T-helper 2 cell treated with Interferon-gamma antibody and Interleukin-4, amounts not matched to agents 5 μg/mL and 100 μg/mL, for 36 hours (primary cell): ENCODE measurements around the gene ODAD3.
A peak's percentile ranks its signal among the peaks of the same experiment; 100 is the strongest.
"Not testable (repeated sequence)": the region's sequence is repeated elsewhere in the genome, so short reads cannot be mapped to it uniquely, and the experiment has no call there.

ENCODE experiments used
- DNase-seq: peaks from one replicate; pipeline ENCODE4 v3.0.0; 2021; ENCODE audit warnings: low spot score
- H3K27ac Mint-ChIP-seq: one replicate; pipeline ENCODE4 v1.8.0; 2021; ENCODE audit warnings: mild to moderate bottlenecking, mixed read lengths
- H3K27me3 Mint-ChIP-seq: one replicate; pipeline ENCODE4 v1.8.0; 2021; ENCODE audit warnings: low read depth, mixed read lengths
- H3K36me3 Mint-ChIP-seq: one replicate; pipeline ENCODE4 v1.8.0; 2021; ENCODE audit warnings: low read depth, mixed read lengths
- H3K4me1 Mint-ChIP-seq: one replicate; pipeline ENCODE4 v1.8.0; 2021; ENCODE audit warnings: low read depth, mixed read lengths
- H3K4me3 Mint-ChIP-seq: one replicate; pipeline ENCODE4 v1.8.0; 2022; ENCODE audit warnings: mild to moderate bottlenecking, moderate library complexity, mixed read lengths
- H3K9me3 Mint-ChIP-seq: one replicate; pipeline ENCODE4 v1.8.0; 2021; ENCODE audit warnings: mixed read lengths

ODAD3 gene

GRCh38 chr19:11387162-11388034 is 47.5 kb downstream of the ODAD3 start:
- DNase-seq: no peak

GRCh38 chr19:11384778-11385129 is 50.2 kb downstream of the ODAD3 start:
- H3K4me3 Mint-ChIP-seq: no peak overlapping the region
- peaks cover 2% of the 10 kb centered on the region for H3K36me3 Mint-ChIP-seq

More at GRCh38 chr19:11387162-11388034, 47.5 kb downstream of the ODAD3 start:
- peaks cover 24% of the 10 kb centered on the region for H3K27me3 Mint-ChIP-seq
- no peak overlapping the region for H3K27ac Mint-ChIP-seq
- H3K4me1 Mint-ChIP-seq: peaks cover 6% of the 10 kb centered on the region
- no peaks in the 10 kb centered on the region for H3K36me3 Mint-ChIP-seq
- H3K9me3 Mint-ChIP-seq: peaks cover 4% of the 10 kb centered on the region
- H3K4me3 Mint-ChIP-seq: no peak overlapping the region

DNA sequence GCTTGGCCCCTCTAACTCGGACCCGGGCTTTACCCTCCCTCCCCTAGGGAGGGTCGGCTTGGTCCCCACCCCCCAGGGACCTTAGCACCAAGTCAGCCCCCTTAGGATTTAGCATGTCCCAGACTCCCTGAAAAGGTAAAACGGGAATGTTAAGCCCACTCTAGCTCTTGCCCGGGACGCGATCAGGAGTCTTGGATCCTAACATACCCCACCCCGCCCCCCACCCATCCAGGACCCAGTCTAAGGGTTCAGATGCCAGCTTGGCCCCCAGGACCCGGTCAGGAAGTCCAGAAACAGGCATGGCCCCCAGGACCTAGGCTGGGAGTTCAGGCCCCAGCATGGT is 51.2 kb downstream of the ODAD3 start:
- peaks cover 3% of the 10 kb centered on the region for H3K36me3 Mint-ChIP-seq
- no peak for DNase-seq
- no peak overlapping the region for H3K27ac Mint-ChIP-seq
- no peak overlapping the region for H3K4me3 Mint-ChIP-seq
- H3K27me3 Mint-ChIP-seq: peaks cover 27% of the 10 kb centered on the region
- H3K4me1 Mint-ChIP-seq: peaks cover 23% of the 10 kb centered on the region
- no peaks in the 10 kb centered on the region for H3K9me3 Mint-ChIP-seq

More at GRCh38 chr19:11384778-11385129, 50.2 kb downstream of the ODAD3 start:
- H3K9me3 Mint-ChIP-seq: no peaks in the 10 kb centered on the region
- DNase-seq: no peak
- H3K27ac Mint-ChIP-seq: no peak overlapping the region
- H3K4me1 Mint-ChIP-seq: peaks cover 20% of the 10 kb centered on the region
- H3K27me3 Mint-ChIP-seq: peaks cover 27% of the 10 kb centered on the region

- Mint-ChIP-seq H3K27me3 (peaks cover 27% of the 10 kb centered on the region), H3K4me1 (peaks cover 24% of the 10 kb centered on the region), H3K27ac (peak overlapping the region; percentile 82), H3K4me3 (peak overlapping the region; percentile 88), H3K9me3 (no peaks in the 10 kb centered on the region), H3K36me3 (peaks cover 7% of the 10 kb centered on the region)
- DNase-seq: peak; percentile 33
Observed at GRCh38 chr19:11382898-11383705, 51.8 kb downstream of the ODAD3 start.

DNA sequence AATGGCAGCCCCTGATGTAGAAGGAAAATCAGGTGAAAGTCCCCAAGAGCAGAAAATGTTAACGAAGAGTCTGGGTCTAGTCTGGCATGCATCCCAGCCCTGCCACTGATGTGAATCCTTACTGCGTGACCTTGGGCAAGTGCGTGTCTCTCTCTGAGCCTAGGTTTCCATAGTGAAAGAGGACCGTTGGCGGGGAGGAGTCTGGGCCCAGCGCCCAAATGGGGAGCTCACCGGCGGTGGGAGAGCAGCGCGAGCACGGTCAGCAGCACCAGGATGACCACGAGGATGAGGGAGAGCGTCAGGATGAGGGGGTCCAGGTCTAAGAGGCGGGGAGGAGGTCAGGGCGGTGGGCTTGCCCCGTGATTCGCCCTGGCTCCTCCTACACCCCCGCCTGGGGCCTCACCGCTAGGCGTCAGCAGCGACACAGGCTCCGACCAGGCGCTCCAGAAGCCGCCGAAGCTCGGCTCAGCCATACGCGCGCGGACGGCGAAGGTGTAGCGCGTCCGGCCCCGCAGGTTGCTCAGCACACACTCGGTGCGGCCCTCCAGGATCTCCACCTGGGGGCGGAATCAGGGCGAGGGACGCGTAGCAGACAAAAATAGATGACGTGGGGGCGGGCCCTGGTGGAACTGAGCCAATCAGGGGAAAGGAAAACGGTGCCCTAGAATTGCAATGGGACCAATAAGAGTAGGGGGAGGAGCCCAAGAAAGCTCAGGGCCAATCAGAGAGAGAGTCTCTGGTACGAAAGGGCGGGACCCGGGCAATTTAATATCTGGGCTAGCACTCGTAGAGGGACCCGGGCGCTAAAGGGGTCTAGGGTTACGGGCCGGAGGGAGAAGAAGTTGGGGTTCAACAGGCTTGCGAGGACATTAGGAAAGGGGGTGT is 54.0 kb downstream of the ODAD3 start:
- Mint-ChIP-seq H3K27ac (peak overlapping the region; percentile 100), H3K9me3 (no peaks in the 10 kb centered on the region), H3K4me3 (peak overlapping the region; percentile 88), H3K27me3 (peaks cover 24% of the 10 kb centered on the region), H3K36me3 (peaks cover 16% of the 10 kb centered on the region), H3K4me1 (peaks cover 35% of the 10 kb centered on the region)
- DNase-seq: peak; percentile 96

- peaks cover 40% of the 10 kb centered on the region for H3K4me1 Mint-ChIP-seq
- no peaks in the 10 kb centered on the region for H3K9me3 Mint-ChIP-seq
- H3K27ac Mint-ChIP-seq: peak overlapping the region; percentile 100
- peak overlapping the region; percentile 88 for H3K4me3 Mint-ChIP-seq
- peaks cover 20% of the 10 kb centered on the region for H3K27me3 Mint-ChIP-seq
- H3K36me3 Mint-ChIP-seq: peaks cover 16% of the 10 kb centered on the region
- DNase-seq: no peak
Observed at GRCh38 chr19:11379857-11380350, 55.0 kb downstream of the ODAD3 start.

- not testable (repeated sequence) for H3K9me3 Mint-ChIP-seq, DNase-seq
- peak overlapping the region; percentile 100 for H3K27ac Mint-ChIP-seq
- peaks cover 15% of the 10 kb centered on the region for H3K27me3 Mint-ChIP-seq
- H3K36me3 Mint-ChIP-seq: peaks cover 16% of the 10 kb centered on the region
- peaks cover 38% of the 10 kb centered on the region for H3K4me1 Mint-ChIP-seq
- H3K4me3 Mint-ChIP-seq: peak overlapping the region; percentile 25
Observed at GRCh38 chr19:11379269-11379845, 55.6 kb downstream of the ODAD3 start.

DNA sequence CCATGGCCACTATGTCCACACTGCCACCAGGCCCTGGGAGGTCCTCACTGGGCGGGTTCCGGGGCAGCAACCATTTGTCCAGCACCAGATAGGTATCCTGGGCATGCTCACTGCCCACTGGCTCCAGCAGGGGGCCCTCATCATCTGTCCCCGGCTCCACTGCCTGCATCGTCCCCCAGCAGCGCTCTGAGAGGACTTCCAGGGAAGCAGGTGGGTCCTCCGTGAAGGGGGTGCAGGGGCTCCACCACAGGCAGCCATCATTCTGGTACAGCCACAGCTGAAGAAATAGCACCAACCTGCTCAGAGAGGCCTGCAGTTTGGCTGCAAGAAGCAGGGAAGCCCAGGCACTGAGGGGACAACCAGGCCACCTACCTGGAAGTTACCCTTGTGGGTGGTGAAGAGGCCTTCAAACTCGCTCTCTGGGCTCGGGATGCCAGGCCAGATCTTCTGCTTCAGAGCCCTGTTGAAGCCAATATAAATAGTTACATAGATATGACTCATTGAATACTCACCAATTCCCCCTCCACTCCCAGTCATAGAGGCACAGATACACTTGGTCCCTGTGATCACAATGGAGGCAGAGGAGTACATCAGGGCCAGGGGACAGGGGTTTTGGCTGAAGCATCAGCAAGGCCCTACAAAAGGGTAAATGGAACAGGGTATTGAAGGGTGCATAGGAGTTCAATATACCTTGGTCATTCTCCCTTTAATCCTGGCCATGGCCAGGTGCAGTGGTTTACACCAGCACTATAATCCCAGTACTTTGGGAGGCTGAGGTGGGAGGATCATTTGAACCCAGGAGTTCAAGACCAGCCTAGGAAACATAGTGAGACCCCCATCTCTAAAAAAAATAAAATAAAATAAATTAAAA is 56.4 kb downstream of the ODAD3 start:
- H3K4me3 Mint-ChIP-seq: no peak overlapping the region
- peaks cover 12% of the 10 kb centered on the region for H3K27me3 Mint-ChIP-seq
- no peaks in the 10 kb centered on the region for H3K9me3 Mint-ChIP-seq
- DNase-seq: no peak
- H3K36me3 Mint-ChIP-seq: peaks cover 16% of the 10 kb centered on the region
- H3K4me1 Mint-ChIP-seq: peaks cover 38% of the 10 kb centered on the region
- H3K27ac Mint-ChIP-seq: peak overlapping the region; percentile 69

GRCh38 chr19:11377756-11378155 is 57.2 kb downstream of the ODAD3 start:
- Mint-ChIP-seq H3K36me3 (peaks cover 16% of the 10 kb centered on the region), H3K9me3 (no peaks in the 10 kb centered on the region), H3K27ac (no peak overlapping the region), H3K4me3 (no peak overlapping the region), H3K4me1 (peaks cover 38% of the 10 kb centered on the region), H3K27me3 (peaks cover 8% of the 10 kb centered on the region)
- no peak for DNase-seq

DNA sequence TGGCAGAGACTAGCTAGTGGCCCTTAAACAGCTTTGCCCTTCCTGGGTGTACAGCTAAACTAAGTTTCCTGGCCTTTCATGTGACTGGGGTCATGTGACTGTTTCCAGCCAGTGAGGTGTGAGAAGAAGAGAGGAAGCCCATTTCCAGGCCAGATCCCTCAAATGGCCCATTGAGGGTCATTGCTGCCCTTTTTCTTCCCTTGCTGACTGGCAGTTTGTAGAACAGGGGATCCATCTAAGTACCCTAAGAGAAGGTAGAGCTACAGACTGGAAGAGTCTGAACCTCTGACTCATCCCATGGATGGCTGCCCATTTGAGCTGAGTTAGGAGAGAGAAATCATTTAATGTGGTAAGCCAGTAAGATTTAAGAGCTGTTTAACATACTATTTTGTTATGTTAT is 57.7 kb downstream of the ODAD3 start:
- H3K4me3 Mint-ChIP-seq: peak overlapping the region; percentile 78
- peak overlapping the region; percentile 91 for H3K27ac Mint-ChIP-seq
- no peaks in the 10 kb centered on the region for H3K9me3 Mint-ChIP-seq
- H3K4me1 Mint-ChIP-seq: peaks cover 36% of the 10 kb centered on the region
- peaks cover 6% of the 10 kb centered on the region for H3K27me3 Mint-ChIP-seq
- DNase-seq: peak; percentile 36
- peaks cover 16% of the 10 kb centered on the region for H3K36me3 Mint-ChIP-seq

GRCh38 chr19:11375143-11375948 is 59.6 kb downstream of the ODAD3 start:
- Mint-ChIP-seq H3K4me1 (peaks cover 28% of the 10 kb centered on the region), H3K36me3 (peaks cover 20% of the 10 kb centered on the region), H3K27me3 (no peaks in the 10 kb centered on the region), H3K4me3 (no peak overlapping the region), H3K9me3 (no peaks in the 10 kb centered on the region), H3K27ac (no peak overlapping the region)
- peak; percentile 72 for DNase-seq
